ENCODE results near the gene CA9. TPM values are rescaled to one million over a fixed set of nuclear protein-coding genes. Genes with fewer than 3 reads are reported as not detected.

CA9 gene
- total and polyA plus RNA-seq, 9 of the 15 experiments (the other 6 are each of a cell fraction or from before 2014, with no cell fraction given): 0.15 to 10.6 (median 0.60) TPM; not detected in 4

DNA sequence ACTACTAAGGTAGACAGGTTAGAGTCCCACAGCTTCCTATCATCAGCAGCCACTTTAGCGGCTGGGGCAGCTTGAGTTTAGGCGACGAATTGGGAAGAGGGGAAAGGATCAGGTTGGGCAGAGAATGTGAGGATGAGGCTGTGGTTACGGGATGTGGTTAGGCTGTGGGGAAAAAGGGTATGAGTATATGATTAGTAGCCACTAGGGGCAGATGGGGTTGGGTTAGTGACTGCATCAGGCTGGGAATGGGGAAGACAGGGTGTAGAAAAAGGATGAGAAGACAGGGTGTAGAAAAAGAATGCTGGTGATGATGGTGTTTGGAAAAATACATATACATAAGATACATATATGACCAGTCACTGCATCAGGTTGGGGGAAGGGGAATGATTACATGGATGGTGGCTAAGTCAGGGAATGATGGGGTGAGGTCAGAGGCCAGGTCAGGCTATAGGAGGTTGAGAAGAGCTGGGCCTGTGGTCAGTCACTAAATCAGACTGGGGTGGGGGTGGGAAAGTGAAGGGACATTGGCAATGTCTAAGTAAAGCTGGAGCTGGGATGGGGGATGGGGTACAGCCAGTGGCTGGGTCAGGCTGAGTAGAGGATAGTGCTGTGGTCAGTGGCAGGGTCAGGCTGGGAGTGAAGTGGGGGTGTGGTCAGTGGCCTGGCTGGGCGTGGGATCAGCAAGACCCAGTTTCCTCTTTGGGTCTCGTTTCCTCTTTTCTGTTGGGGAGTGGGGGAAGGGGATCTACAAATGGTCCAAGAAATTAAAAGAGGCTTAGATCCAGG lies 56.2 kb downstream of the CA9 start (continued):
- TF ChIP-seq, protein P1, sequence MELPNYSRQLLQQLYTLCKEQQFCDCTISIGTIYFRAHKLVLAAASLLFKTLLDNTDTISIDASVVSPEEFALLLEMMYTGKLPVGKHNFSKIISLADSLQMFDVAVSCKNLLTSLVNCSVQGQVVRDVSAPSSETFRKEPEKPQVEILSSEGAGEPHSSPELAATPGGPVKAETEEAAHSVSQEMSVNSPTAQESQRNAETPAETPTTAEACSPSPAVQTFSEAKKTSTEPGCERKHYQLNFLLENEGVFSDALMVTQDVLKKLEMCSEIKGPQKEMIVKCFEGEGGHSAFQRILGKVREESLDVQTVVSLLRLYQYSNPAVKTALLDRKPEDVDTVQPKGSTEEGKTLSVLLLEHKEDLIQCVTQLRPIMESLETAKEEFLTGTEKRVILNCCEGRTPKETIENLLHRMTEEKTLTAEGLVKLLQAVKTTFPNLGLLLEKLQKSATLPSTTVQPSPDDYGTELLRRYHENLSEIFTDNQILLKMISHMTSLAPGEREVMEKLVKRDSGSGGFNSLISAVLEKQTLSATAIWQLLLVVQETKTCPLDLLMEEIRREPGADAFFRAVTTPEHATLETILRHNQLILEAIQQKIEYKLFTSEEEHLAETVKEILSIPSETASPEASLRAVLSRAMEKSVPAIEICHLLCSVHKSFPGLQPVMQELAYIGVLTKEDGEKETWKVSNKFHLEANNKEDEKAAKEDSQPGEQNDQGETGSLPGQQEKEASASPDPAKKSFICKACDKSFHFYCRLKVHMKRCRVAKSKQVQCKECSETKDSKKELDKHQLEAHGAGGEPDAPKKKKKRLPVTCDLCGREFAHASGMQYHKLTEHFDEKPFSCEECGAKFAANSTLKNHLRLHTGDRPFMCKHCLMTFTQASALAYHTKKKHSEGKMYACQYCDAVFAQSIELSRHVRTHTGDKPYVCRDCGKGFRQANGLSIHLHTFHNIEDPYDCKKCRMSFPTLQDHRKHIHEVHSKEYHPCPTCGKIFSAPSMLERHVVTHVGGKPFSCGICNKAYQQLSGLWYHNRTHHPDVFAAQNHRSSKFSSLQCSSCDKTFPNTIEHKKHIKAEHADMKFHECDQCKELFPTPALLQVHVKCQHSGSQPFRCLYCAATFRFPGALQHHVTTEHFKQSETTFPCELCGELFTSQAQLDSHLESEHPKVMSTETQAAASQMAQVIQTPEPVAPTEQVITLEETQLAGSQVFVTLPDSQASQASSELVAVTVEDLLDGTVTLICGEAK (IDR thresholded peaks at IDR 0.05): no peak
- TF ChIP-seq, protein P1 (CRISPR knock-in tag; IDR thresholded peaks at IDR 0.05): no peak
- TF ChIP-seq NR4A1 (CRISPR knock-in tag; IDR thresholded peaks at IDR 0.05) (no peak), NR4A1 (tag; IDR thresholded peaks at IDR 0.05) (no peak), TCF7L2 (IDR thresholded peaks at IDR 0.05; ENCODE audit: low read depth, low read length) (no peak), ELF1 (tag; IDR thresholded peaks at IDR 0.05) (no peak), MCM5 (IDR thresholded peaks at IDR 0.05; ENCODE audit: low read depth) (no peak), ZNF561 (CRISPR knock-in tag; conservative IDR thresholded peaks at IDR 0.05) (no peak), ILF3 (IDR thresholded peaks at IDR 0.05; ENCODE audit: borderline replicate concordance) (no peak), ZSCAN29 (IDR thresholded peaks at IDR 0.05) (no peak), SRSF3 (IDR thresholded peaks at IDR 0.05; ENCODE audit: insufficient read depth, low read length) (no peak), CBFA2T3 (IDR thresholded peaks at IDR 0.05) (peak; percentile 44; the same call in 1 of the 2 replicates), ZC3H11A (IDR thresholded peaks at IDR 0.05; ENCODE audit: low read depth, low read length) (no peak)
- TF ChIP-seq, protein P2, sequence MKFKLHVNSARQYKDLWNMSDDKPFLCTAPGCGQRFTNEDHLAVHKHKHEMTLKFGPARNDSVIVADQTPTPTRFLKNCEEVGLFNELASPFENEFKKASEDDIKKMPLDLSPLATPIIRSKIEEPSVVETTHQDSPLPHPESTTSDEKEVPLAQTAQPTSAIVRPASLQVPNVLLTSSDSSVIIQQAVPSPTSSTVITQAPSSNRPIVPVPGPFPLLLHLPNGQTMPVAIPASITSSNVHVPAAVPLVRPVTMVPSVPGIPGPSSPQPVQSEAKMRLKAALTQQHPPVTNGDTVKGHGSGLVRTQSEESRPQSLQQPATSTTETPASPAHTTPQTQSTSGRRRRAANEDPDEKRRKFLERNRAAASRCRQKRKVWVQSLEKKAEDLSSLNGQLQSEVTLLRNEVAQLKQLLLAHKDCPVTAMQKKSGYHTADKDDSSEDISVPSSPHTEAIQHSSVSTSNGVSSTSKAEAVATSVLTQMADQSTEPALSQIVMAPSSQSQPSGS (CRISPR knock-in tag; IDR thresholded peaks at IDR 0.05): no peak
- TF ChIP-seq, protein P3, sequence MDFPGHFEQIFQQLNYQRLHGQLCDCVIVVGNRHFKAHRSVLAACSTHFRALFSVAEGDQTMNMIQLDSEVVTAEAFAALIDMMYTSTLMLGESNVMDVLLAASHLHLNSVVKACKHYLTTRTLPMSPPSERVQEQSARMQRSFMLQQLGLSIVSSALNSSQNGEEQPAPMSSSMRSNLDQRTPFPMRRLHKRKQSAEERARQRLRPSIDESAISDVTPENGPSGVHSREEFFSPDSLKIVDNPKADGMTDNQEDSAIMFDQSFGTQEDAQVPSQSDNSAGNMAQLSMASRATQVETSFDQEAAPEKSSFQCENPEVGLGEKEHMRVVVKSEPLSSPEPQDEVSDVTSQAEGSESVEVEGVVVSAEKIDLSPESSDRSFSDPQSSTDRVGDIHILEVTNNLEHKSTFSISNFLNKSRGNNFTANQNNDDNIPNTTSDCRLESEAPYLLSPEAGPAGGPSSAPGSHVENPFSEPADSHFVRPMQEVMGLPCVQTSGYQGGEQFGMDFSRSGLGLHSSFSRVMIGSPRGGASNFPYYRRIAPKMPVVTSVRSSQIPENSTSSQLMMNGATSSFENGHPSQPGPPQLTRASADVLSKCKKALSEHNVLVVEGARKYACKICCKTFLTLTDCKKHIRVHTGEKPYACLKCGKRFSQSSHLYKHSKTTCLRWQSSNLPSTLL (IDR thresholded peaks at IDR 0.05): no peak

All from K562 (cell line).